Stomach (tissue), 9 donors: ENCODE results near the gene SCYL1. TPM values are rescaled to one million over a fixed set of nuclear protein-coding genes. Genes with fewer than 3 reads are reported as not detected.

Experiments
- DNase-seq, 2 donors: peaks; one replicate each; pipeline versions ENCODE4 v3.0.0 to v3.0.0-alpha.2; 2013 to 2019
- H3K27ac ChIP-seq, 5 donors: fragments of 200-600 bp in 4 of 5; sonication (generic) in 4 of 5; one replicate each; pipeline ENCODE4 v1.5.1; 2013 to 2019; ENCODE audit warnings: mild to moderate bottlenecking in 1 of 5, moderate library complexity in 1 of 5
- H3K27me3 ChIP-seq, 3 donors: fragments of 200-600 bp; sonication (generic); one replicate each; pipeline ENCODE4 v1.5.1; 2017 to 2019; ENCODE audit warnings: mixed run types in 1 of 3
- H3K36me3 ChIP-seq, 4 donors: fragments of 200-600 bp; sonication (generic); 1 replicate in 3 of 4; 2 replicates in 1 of 4; pipeline ENCODE4 v1.5.1; 2016 to 2019
- H3K4me1 ChIP-seq, 4 donors: fragments of 200-600 bp; sonication (generic); one replicate each; pipeline ENCODE4 v1.5.1; 2016 to 2019
- H3K4me3 ChIP-seq, 4 donors: fragments of 200-600 bp; sonication (generic) in 3 of 4; one replicate each; pipeline ENCODE4 v1.5.1; 2016 to 2019; ENCODE audit warnings: mild to moderate bottlenecking in 1 of 4
- H3K9me3 ChIP-seq, 4 donors: fragments of 200-600 bp; sonication (generic); one replicate each; pipeline ENCODE4 v1.5.1; 2016 to 2019
- EP300 ChIP-seq: sonication (generic); formaldehyde crosslinking; IDR thresholded peaks from one replicate; pipeline ENCODE4 v1.6.1; 2017; ENCODE audit warnings: antibody characterized with exemption
- POLR2A ChIP-seq, 4 donors: fragments of 450-650 bp; IDR thresholded peaks; one replicate each; pipeline ENCODE4 v1.6.1; 2016; ENCODE audit warnings: antibody characterized with exemption in 4 of 4, control low read depth in 2 of 4, mild to moderate bottlenecking in 1 of 4, moderate library complexity in 1 of 4
- POLR2AphosphoS5 ChIP-seq, 3 donors: sonication (generic); formaldehyde crosslinking; IDR thresholded peaks; one replicate each; pipeline ENCODE4 v1.6.1; 2016; ENCODE audit warnings: antibody characterized with exemption in 3 of 3
- WGBS, 5 donors: extraction: QIAGEN DNeasy Blood & Tissue Kit in 3 of 5; methylation state at CpG; one replicate each; pipeline versions ENCODE4 v1.1.5 to v1.1.7; 2013 to 2018; 5-methylcytosine and 5-hydroxymethylcytosine counted together
- intact Hi-C: fragments of 100-400 bp; cut with DNase I; formaldehyde crosslinking; loops from one replicate; pipeline ENCODE4 v1.15.1; 2023; ENCODE audit warnings: low total_unique reads
- polyA plus RNA-seq, 3 donors: library from polyadenylated mRNA; stranded (reverse); fragments of 200-250 nt; gene quantifications; one replicate each; pipeline ENCODE4 v1.2.3, GENCODE V29; 2013
- total RNA-seq, 5 donors: library from RNA; depleted of rRNA; stranded (reverse); fragments of >200 nt; gene quantifications; one replicate each; pipeline versions ENCODE4 v1.1.0 to v1.2.3, GENCODE V29; 2014 to 2016
- TF ChIP-seq, protein P1 (sequence below), 7 experiments: fragments of 450-650 bp in 4 of 7; fragments of 200-600 bp in 3 of 7; sonication (generic) in 3 of 7; IDR thresholded peaks; one replicate each; pipeline ENCODE4 v1.5.1; 2016 to 2019; ENCODE audit warnings: antibody characterized with exemption in 7 of 7, control low read depth in 2 of 7, mild to moderate bottlenecking in 1 of 7
- donor health status: healthy with polysubstance abuse.
- donor health status: Bipolar disorder and iron deficiency.
- donor health status: healthy.

Gene SCYL1
- total and polyA plus RNA-seq, 8 donors = 3.5 to 94.8 (median 75.1) TPM

DNA sequence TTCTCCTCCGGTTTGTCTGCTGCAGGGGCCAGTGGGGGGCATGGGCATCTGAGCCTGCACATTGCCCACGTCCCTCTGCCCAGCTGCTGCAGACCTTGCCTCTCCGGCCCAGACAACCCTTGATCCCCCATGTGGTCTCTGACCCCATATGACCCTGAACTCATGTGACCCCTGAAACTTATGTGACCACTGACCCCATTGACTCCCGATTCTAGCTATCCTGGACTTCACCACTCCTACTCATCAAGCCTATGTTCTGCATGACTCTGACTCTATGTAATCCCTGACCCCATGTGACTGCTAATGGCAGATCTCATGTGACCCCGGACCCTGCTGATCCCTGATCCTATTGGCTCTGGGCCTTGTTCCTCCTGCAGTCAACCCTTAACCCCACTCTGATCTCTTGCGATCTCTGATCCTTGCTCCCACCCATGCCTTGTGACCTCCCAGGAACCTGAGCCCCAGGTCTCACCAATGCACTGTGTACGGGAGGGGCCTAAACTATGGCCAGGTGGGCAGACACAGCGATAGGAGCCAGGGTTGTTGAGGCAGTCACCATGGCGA is 27.6 kb downstream of the SCYL1 start:
- Histone ChIP-seq H3K27ac (peak overlapping the region in 1 of 5 donors; percentile 55), H3K9me3 (no peaks in the 10 kb centered on the region), H3K27me3 (no peaks in the 10 kb centered on the region), H3K4me1 (peaks cover 26 to 74% (median 64%) of the 10 kb centered on the region in 4 donors), H3K36me3 (peaks cover 0 to 57% (median 33%) of the 10 kb centered on the region in 4 donors), H3K4me3 (no peak overlapping the region)
- WGBS, 5 donors = 74 to 86% (median 81%) methylated on average over 8 to 9 of the region's 9 CpGs
- no peak for DNase-seq
- intact Hi-C loops = no loop called here
- TF ChIP-seq, protein P1, sequence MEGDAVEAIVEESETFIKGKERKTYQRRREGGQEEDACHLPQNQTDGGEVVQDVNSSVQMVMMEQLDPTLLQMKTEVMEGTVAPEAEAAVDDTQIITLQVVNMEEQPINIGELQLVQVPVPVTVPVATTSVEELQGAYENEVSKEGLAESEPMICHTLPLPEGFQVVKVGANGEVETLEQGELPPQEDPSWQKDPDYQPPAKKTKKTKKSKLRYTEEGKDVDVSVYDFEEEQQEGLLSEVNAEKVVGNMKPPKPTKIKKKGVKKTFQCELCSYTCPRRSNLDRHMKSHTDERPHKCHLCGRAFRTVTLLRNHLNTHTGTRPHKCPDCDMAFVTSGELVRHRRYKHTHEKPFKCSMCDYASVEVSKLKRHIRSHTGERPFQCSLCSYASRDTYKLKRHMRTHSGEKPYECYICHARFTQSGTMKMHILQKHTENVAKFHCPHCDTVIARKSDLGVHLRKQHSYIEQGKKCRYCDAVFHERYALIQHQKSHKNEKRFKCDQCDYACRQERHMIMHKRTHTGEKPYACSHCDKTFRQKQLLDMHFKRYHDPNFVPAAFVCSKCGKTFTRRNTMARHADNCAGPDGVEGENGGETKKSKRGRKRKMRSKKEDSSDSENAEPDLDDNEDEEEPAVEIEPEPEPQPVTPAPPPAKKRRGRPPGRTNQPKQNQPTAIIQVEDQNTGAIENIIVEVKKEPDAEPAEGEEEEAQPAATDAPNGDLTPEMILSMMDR (IDR thresholded peaks at IDR 0.05) = no peak

DNA sequence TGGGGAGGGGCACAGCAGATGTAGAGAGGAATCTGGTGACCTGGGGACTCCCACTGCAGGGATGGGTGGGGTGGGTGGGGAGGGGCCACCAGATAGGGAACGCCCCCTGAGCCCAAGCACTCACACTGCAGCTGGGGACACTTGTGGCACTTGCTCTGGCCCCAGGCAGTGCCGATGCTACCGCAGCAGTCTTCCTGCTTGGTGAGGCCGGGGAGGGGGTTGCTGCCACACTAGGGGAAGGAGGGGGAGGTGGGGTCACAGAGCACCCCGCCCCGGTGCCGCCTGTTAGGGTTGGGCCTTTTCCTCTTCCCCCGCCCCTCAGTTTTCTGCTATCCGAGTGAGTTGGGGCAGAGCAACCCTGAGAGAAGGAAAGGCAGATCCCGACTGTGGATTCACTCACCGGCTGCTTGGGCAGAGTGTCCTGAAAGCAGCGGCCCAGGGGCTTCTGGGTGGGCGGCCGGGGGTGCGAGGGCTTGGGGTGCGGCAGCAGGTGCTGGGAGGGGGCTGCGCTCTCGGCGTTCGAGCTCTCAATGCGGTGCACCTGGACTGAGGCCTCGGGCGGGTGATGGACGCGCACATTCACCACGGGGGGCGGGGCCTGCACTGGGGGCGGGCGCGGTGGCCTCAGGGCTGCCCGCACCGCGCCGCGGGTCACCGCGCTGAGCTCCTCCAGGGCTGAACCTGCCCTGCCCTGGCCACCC is 28.6 kb downstream of the SCYL1 start:
- H3K4me3 ChIP-seq = no peak overlapping the region
- intact Hi-C loops = no loop called here
- peak in 1 of 2 donors; percentile 79 for DNase-seq
- H3K36me3 ChIP-seq = peaks cover 0 to 47% (median 28%) of the 10 kb centered on the region in 4 donors
- H3K4me1 ChIP-seq = peaks cover 27 to 73% (median 66%) of the 10 kb centered on the region in 4 donors
- H3K9me3 ChIP-seq = no peaks in the 10 kb centered on the region
- H3K27ac ChIP-seq = peak overlapping the region in 4 of 5 donors; percentile 4 to 96 (median 26)
- TF ChIP-seq POLR2A (IDR thresholded peaks at IDR 0.05) (no peak), POLR2AphosphoS5 (IDR thresholded peaks at IDR 0.05) (no peak)
- TF ChIP-seq, protein P1 (IDR thresholded peaks at IDR 0.05) = no peak
- WGBS, 5 donors = 61 to 72% (median 68%) methylated on average over 25 to 37 of the region's 37 CpGs
- H3K27me3 ChIP-seq = peaks cover 0 to under 1% (median 0%) of the 10 kb centered on the region in 3 donors

DNA sequence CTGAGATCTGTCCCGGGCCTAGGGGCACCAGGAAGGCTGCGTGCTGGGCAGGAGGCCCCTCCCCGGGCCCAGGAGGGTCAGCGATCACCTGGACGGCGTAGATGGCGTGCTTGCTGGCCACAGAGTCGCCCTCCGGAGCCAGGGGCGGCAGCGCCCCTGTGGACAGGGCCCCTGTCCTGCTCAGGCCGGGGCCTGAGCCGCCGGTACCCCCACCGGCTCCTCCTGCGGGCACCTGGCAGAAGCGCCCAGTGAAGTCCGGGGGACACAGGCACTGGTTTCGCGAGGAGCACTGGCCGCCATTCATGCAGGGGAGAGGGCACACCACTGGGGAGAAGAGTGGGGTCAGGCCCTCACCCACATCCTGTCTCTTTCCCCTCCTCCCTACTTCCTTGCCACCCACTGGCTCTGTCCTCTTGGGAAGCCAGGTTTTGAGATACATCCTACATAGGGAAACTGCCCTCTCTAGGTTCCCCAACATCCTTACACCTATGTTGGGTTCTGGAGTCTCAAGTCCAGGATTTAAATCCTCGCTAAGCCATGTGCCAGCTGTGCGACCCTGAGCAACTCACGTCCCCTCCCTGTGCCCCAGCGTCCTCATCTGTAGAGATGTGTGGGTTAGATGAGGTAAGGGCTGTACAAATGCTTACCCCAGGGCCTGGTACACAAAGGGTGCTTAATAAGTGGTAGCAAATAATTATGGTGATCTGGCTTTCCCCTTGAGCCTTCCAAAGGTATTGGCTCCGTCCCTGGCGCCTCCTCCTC is 29.4 kb downstream of the SCYL1 start:
- WGBS, 5 donors = 80 to 88% (median 85%) methylated on average over 13 to 27 of the region's 27 CpGs
- TF ChIP-seq EP300 (no peak), POLR2A (IDR thresholded peaks at IDR 0.05) (no peak), POLR2AphosphoS5 (IDR thresholded peaks at IDR 0.05) (no peak)
- TF ChIP-seq, protein P1 (IDR thresholded peaks at IDR 0.05) = no peak
- Histone ChIP-seq H3K36me3 (peaks cover 0 to 39% (median 24%) of the 10 kb centered on the region in 4 donors), H3K4me1 (peaks cover 35 to 80% (median 74%) of the 10 kb centered on the region in 4 donors), H3K9me3 (no peaks in the 10 kb centered on the region), H3K27ac (peak overlapping the region in 4 of 5 donors; percentile 4 to 96 (median 57)), H3K27me3 (peaks cover 0 to 8% (median 0%) of the 10 kb centered on the region in 3 donors), H3K4me3 (no peak overlapping the region)
- intact Hi-C loops = no loop called here
- DNase-seq = no peak

DNA sequence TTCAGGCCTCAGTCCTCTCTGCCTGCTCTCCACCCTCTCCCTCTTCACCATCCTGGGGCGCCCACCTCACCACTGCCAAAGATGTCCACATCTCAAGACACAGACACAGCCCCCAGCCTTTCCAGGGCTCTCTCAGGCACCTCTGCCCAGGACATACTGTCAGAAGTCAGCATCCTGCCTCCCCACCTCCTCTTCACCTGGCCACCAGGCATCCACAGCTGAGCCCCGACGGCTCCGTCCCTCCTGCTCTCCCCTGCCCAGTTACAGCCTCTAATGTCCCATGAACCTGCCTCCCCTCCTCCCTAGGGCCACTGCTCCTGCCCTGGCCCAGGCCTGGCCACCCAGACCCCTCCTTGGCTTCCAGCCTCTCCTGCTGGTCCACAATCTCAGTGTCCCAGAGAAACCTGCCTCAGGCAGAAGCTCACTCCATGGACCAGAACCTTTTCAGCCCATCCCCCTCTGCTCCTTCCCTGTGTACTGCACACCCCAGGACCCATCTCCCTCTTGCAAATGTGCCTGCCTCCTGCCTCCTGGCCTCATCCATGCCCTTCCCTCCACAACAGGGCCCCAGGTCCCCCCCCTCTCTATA is 30.1 kb downstream of the SCYL1 start:
- TF ChIP-seq EP300 (no peak), POLR2AphosphoS5 (IDR thresholded peaks at IDR 0.05) (no peak), POLR2A (IDR thresholded peaks at IDR 0.05) (no peak)
- TF ChIP-seq, protein P1 (IDR thresholded peaks at IDR 0.05) = no peak
- Histone ChIP-seq H3K36me3 (peaks cover 0 to 34% (median 22%) of the 10 kb centered on the region in 4 donors), H3K4me1 (peaks cover 42 to 87% (median 80%) of the 10 kb centered on the region in 4 donors), H3K4me3 (no peak overlapping the region), H3K27me3 (peaks cover 0 to 8% (median 0%) of the 10 kb centered on the region in 3 donors), H3K9me3 (no peaks in the 10 kb centered on the region), H3K27ac (peak overlapping the region in 3 of 5 donors; percentile 41 to 96 (median 94))
- 72 to 94% (median 87%) methylated on average over 4 of the region's 4 CpGs for WGBS, 5 donors
- intact Hi-C loops = no loop called here
- no peak for DNase-seq
